HepG2 (cell line): Measurements from ENCODE around the gene NUDT15. TPM values are rescaled to one million over a fixed set of nuclear protein-coding genes. Genes with fewer than 3 reads are reported as not detected.
A peak's percentile ranks its signal among the peaks of the same experiment; 100 is the strongest.

ENCODE experiments used
- BCL6 ChIP-seq: IDR thresholded peaks from 2 replicates; pipeline ENCODE4 v1.6.1; 2016; ENCODE audit warnings: missing genetic modification reagents, missing compliant biosample characterization
- DR1 ChIP-seq: sonication (generic); formaldehyde crosslinking; IDR thresholded peaks from 2 replicates; pipeline ENCODE4 v1.8.0; 2021; ENCODE audit warnings: mild to moderate bottlenecking, missing genetic modification reagents, inconsistent platforms
- E2F5 ChIP-seq: sonication (generic); formaldehyde crosslinking; conservative IDR thresholded peaks from 2 replicates; pipeline ENCODE4 v1.4.0; 2020; ENCODE audit warnings: missing genetic modification reagents
- ETV6 ChIP-seq: sonication (generic); formaldehyde crosslinking; conservative IDR thresholded peaks from 2 replicates; pipeline ENCODE4 v1.4.0; 2020; ENCODE audit warnings: missing genetic modification reagents
- FOXP1 ChIP-seq, 2 experiments: fragments of 450-650 bp in 1 of 2; IDR thresholded peaks; 2 replicates each; pipeline ENCODE4 v1.6.1; 2017 to 2018; ENCODE audit warnings: antibody characterized with exemption in 1 of 2
- FOXP4 ChIP-seq: sonication (generic); formaldehyde crosslinking; IDR thresholded peaks from 2 replicates; pipeline ENCODE4 v1.4.0; 2020; ENCODE audit warnings: missing genetic modification reagents
- HOXD1 ChIP-seq: sonication (generic); formaldehyde crosslinking; IDR thresholded peaks from 2 replicates; pipeline ENCODE4 v1.5.0; 2020; ENCODE audit warnings: missing genetic modification reagents
- KDM5A ChIP-seq: fragments of 200-600 bp; sonication (generic); IDR thresholded peaks from 2 replicates; pipeline ENCODE4 v1.7.0; 2018; ENCODE audit warnings: antibody characterized with exemption, mild to moderate bottlenecking, low read length, borderline replicate concordance
- KLF16 ChIP-seq, 2 experiments: sonication (generic) in 1 of 2; formaldehyde crosslinking in 1 of 2; IDR thresholded peaks; 2 replicates each; pipeline versions ENCODE4 v1.6.1 to v1.8.0; 2016 to 2023; ENCODE audit warnings: missing genetic modification reagents in 2 of 2, missing compliant biosample characterization in 1 of 2
- MAX ChIP-seq: IDR thresholded peaks from 2 replicates; pipeline ENCODE4 v1.6.1; 2012; ENCODE audit warnings: inconsistent platforms
- NR2F2 ChIP-seq: IDR thresholded peaks from 2 replicates; pipeline ENCODE4 v1.6.1; 2012; ENCODE audit warnings: low read depth, inconsistent platforms, borderline replicate concordance
- PITX1 ChIP-seq: sonication (generic); formaldehyde crosslinking; IDR thresholded peaks from 2 replicates; pipeline ENCODE4 v1.5.1; 2020; ENCODE audit warnings: mild to moderate bottlenecking, missing genetic modification reagents
- RFXAP ChIP-seq: sonication (generic); formaldehyde crosslinking; IDR thresholded peaks from 2 replicates; pipeline ENCODE4 v1.4.0; 2020; ENCODE audit warnings: missing genetic modification reagents, borderline replicate concordance
- SRY ChIP-seq: sonication (generic); formaldehyde crosslinking; IDR thresholded peaks from 2 replicates; pipeline ENCODE4 v1.8.0; 2022; ENCODE audit warnings: mild to moderate bottlenecking, missing genetic modification reagents
- THRA ChIP-seq: sonication (generic); formaldehyde crosslinking; IDR thresholded peaks from 2 replicates; pipeline ENCODE4 v1.4.0; 2020; ENCODE audit warnings: missing genetic modification reagents, borderline replicate concordance
- TIGD3 ChIP-seq: sonication (generic); formaldehyde crosslinking; IDR thresholded peaks from 2 replicates; pipeline ENCODE4 v1.5.1; 2020; ENCODE audit warnings: mild to moderate bottlenecking, missing genetic modification reagents, borderline replicate concordance
- ZNF276 ChIP-seq: sonication (generic); formaldehyde crosslinking; IDR thresholded peaks from 2 replicates; pipeline ENCODE4 v1.4.0; 2020; ENCODE audit warnings: mild to moderate bottlenecking, low read depth, missing genetic modification reagents
- ZNF326 ChIP-seq: sonication (generic); formaldehyde crosslinking; IDR thresholded peaks from 2 replicates; pipeline ENCODE4 v1.4.0; 2020; ENCODE audit warnings: missing genetic modification reagents, borderline replicate concordance
- ZNF652 ChIP-seq: IDR thresholded peaks from 2 replicates; pipeline ENCODE4 v1.6.1; 2016; ENCODE audit warnings: low read depth, borderline replicate concordance
- polyA plus RNA-seq, 8 experiments: library from polyadenylated mRNA; depleted of rRNA in 3 of 8; stranded (reverse) in 7 of 8; unstranded in 1 of 8; fragments of >200 nt; fragmentation: Illumina TruSeq in 4 of 8; extraction: Trizol in 4 of 8; gene quantifications; 2 replicates each; pipeline versions ENCODE4 v1.2.1 to v1.2.3, GENCODE V29; 2011 to 2016; ENCODE audit warnings: low read depth in 4 of 8, missing spikeins in 1 of 8, mixed read lengths in 1 of 8; ENCODE audit not compliant: insufficient read depth in 1 of 8
- total RNA-seq, 5 experiments: library from RNA; depleted of rRNA; stranded (reverse); fragments of >200 nt; fragmentation: Illumina TruSeq; extraction: Trizol; gene quantifications; 2 replicates each; pipeline ENCODE4 v1.2.3, GENCODE V29; 2016; ENCODE audit warnings: low read depth in 1 of 5

Gene NUDT15
- total and polyA plus RNA-seq, 2 of the 13 experiments (the other 11 are each of a cell fraction or from before 2014, with no cell fraction given): 21.3 to 47.3 TPM

GRCh38 chr13:48001114-48001881, 36.2 kb upstream of the NUDT15 start, which contains the start of gene SUCLA2 (continued):
- TF ChIP-seq KLF16 (CRISPR knock-in tag; IDR thresholded peaks at IDR 0.05) (peak in 1 of 2 experiments; percentile 88; a peak in 2 of 4 replicates), TIGD3 (CRISPR knock-in tag) (0 out of 2 replicates have a peak, but pooled peaks have one; percentile 52), BCL6 (CRISPR knock-in tag) (peak; percentile 31), FOXP4 (CRISPR knock-in tag) (peak; percentile 48; the same call in 1 of the 2 replicates), FOXP1 (IDR thresholded peaks at IDR 0.05) (no peak), FOXP1 (CRISPR knock-in tag; IDR thresholded peaks at IDR 0.05) (no peak), HOXD1 (no peak), THRA (CRISPR knock-in tag) (0 out of 2 replicates have a peak, but pooled peaks have one; percentile 26), ZNF652 (CRISPR knock-in tag) (peak; percentile 86), MAX (peak; percentile 15; the same call in 1 of the 2 replicates), ZNF276 (CRISPR knock-in tag) (0 out of 2 replicates have a peak, but pooled peaks have one; percentile 75), ZNF326 (CRISPR knock-in tag) (no peak), DR1 (CRISPR knock-in tag) (peak; percentile 51; the same call in 1 of the 2 replicates), ETV6 (CRISPR knock-in tag) (no peak; the same call in 1 of the 2 replicates), PITX1 (peak; percentile 62; the same call in 1 of the 2 replicates), SRY (CRISPR knock-in tag) (peak; percentile 89; the same call in 1 of the 2 replicates), E2F5 (CRISPR knock-in tag) (peak; percentile 38; the same call in 1 of the 2 replicates), NR2F2 (no peak), RFXAP (no peak), KDM5A (peak; percentile 79; the same call in 1 of the 2 replicates)
